Measurements from ENCODE around the gene TSC22D3.
A peak's percentile ranks its signal among the peaks of the same experiment; 100 is the strongest.

TSC22D3 gene

DNA sequence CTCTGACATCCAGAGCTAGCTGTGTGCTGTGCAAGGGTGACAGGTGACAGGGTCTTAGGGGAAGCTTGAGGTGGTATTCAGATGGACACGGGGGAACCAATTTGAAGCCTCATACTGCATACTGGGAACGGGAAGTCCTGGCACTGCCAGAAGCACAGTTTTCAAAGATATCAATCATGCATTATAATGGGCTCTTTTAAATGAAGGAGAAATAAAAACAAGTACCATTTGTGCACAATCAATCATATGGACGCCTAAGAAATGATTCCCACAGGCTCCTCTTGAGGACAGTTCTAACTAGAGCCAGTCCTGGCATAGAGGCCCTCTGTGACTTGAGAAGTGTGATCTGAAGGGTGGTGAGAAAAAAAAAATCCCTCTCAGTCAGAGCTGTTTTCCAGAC lies 50.9 kb downstream of the TSC22D3 start:
- Histone ChIP-seq H3K36me3 (no peaks in the 10 kb centered on the region), H3K9me3 (no peaks in the 10 kb centered on the region), H4K20me1 (no peaks in the 10 kb centered on the region; the same call in 1 of the 2 replicates), H3K4me2 (no peak overlapping the region), H3K4me3 (no peak overlapping the region), H3K4me1 (peaks cover 18% of the 10 kb centered on the region), H3K27ac (no peak overlapping the region), H3K9ac (no peak overlapping the region), H3K27me3 (peaks cover 95% of the 10 kb centered on the region)
- no peak for TF ChIP-seq Cebpa-rat (IDR thresholded peaks at IDR 0.05)

DNA sequence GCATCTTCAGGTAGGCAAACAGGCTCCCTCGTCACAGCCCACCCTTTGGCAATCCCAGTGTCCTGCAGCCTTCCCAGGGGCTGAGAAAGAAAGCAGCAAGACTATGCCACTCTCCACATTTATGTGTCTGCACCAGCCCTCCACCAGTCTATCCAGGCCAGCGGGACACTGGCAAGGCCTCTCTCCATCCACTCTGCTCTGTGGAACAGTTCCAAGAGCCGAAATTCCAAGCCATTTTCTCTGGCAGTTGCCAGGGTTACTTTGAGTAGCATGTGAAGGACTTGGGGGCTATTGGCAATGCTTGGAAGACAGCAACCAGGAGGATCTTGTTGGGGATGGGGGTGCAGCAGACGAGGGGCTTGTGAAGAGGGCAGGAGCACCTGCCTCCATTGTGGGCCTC lies 52.1 kb downstream of the TSC22D3 start:
- no peak for TF ChIP-seq Cebpa-rat (IDR thresholded peaks at IDR 0.05)
- H3K9me3 ChIP-seq: no peaks in the 10 kb centered on the region
- no peak overlapping the region for H3K4me2 ChIP-seq
- no peak overlapping the region for H3K9ac ChIP-seq
- H3K4me1 ChIP-seq: peaks cover 18% of the 10 kb centered on the region
- no peaks in the 10 kb centered on the region for H3K36me3 ChIP-seq
- H3K27me3 ChIP-seq: peaks cover 95% of the 10 kb centered on the region
- H3K27ac ChIP-seq: no peak overlapping the region
- peaks cover under 1% of the 10 kb centered on the region; the same call in 1 of the 2 replicates for H4K20me1 ChIP-seq
- no peak overlapping the region for H3K4me3 ChIP-seq

DNA sequence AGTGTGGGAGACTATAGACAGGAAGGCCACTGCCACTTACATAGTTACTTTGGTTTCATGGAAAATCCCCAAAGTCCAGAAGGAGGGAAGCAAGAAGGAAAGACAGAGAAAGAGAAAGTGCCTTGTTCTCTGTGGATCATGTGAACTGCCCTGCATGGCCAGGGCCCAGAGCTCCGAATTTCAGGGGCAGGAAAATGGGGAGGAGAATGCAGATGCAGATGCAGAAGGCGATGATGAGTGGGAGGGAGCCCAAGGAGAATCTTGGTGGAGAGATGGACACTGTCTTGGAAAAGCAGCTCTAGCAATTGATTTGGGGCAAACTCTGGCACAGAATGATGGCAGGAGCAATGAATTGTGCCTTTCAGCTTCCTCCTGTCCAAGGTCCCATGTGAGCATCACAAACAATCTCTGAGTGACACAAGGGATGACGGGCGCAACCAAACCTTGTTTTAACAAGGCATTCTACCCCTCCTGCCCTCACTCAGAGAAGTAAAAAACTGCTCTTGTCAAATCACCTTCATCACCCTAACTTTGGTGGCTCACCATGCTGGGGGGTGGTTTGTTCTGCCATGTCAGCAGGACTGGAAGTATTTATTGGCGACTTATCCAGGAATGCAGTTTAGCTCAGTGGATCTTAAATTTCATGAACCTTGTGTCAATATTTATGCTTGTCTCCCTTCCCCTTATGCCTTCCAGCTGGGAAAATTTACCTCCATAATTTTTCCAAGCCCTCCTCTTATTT lies 53.5 kb downstream of the TSC22D3 start:
- Histone ChIP-seq H3K9me3 (no peaks in the 10 kb centered on the region), H3K4me1 (peaks cover 31% of the 10 kb centered on the region), H3K9ac (no peak overlapping the region), H3K4me2 (peak overlapping the region; percentile 59), H3K27me3 (peaks cover 95% of the 10 kb centered on the region), H3K36me3 (no peaks in the 10 kb centered on the region), H3K27ac (no peak overlapping the region), H4K20me1 (peaks cover 5% of the 10 kb centered on the region; the same call in 1 of the 2 replicates), H3K4me3 (no peak overlapping the region)
- no peak for TF ChIP-seq Cebpa-rat (IDR thresholded peaks at IDR 0.05)

DNA sequence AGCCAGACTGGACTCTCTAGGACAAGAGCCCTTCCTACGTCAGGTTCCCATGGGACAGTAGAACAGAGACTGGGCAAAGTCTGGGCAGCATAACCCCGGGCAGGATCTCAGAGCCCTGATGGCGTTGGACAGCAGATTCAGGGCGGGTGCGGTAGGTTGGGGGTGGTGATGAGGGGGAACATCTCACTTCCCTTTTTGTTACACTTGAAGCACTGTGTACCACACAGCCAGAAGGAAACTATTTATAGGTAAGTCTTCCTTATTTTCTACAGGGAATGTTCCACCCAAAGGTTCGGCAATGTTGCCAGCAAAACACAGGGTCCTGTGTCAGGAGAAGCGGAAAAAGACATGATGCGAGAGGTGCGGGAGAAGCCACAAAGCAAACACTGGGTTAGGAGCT lies 54.3 kb downstream of the TSC22D3 start:
- H3K4me1 ChIP-seq: peaks cover 33% of the 10 kb centered on the region
- TF ChIP-seq Cebpa-rat (IDR thresholded peaks at IDR 0.05): no peak
- H3K9ac ChIP-seq: no peak overlapping the region
- H3K4me2 ChIP-seq: peak overlapping the region; percentile 59
- no peaks in the 10 kb centered on the region for H3K36me3 ChIP-seq
- peaks cover 89% of the 10 kb centered on the region for H3K27me3 ChIP-seq
- H3K9me3 ChIP-seq: no peaks in the 10 kb centered on the region
- no peak overlapping the region for H3K4me3 ChIP-seq
- peaks cover 5% of the 10 kb centered on the region; the same call in 1 of the 2 replicates for H4K20me1 ChIP-seq
- 0 out of 2 replicates have a peak overlapping the region, but pooled peaks have one; percentile 22 for H3K27ac ChIP-seq

DNA sequence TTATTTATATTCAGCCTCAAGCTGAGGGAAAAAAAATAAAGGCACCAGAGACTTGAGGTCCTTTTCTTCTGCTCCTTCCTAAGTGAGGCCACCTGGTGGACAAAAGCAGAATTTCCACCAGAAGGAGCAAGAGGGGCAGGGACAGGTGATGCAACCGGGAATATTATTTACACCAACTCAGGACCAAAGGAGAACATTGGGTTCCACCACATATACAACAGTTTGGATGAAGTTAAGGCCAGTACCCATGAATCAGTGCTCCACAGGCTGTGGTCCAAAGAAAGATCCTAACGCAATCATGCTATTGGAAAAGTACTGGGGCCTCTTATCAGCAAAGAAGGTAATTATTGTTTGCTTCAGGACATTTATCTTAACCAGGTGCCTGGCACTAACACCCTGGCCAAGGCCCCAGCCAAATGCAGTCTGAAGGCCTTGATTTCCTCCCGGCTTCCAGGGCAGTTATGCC lies 57.4 kb downstream of the TSC22D3 start:
- H3K36me3 ChIP-seq: peaks cover 9% of the 10 kb centered on the region; the same call in 1 of the 2 replicates
- no peak overlapping the region for H3K9ac ChIP-seq
- no peaks in the 10 kb centered on the region for H3K9me3 ChIP-seq
- no peak; the same call in 1 of the 2 replicates for TF ChIP-seq Cebpa-rat (IDR thresholded peaks at IDR 0.05)
- no peak overlapping the region for H3K27ac ChIP-seq
- peaks cover 48% of the 10 kb centered on the region for H3K4me1 ChIP-seq
- no peak overlapping the region for H3K4me2 ChIP-seq
- H3K4me3 ChIP-seq: no peak overlapping the region
- H4K20me1 ChIP-seq: peaks cover 34% of the 10 kb centered on the region
- peaks cover 87% of the 10 kb centered on the region for H3K27me3 ChIP-seq

DNA sequence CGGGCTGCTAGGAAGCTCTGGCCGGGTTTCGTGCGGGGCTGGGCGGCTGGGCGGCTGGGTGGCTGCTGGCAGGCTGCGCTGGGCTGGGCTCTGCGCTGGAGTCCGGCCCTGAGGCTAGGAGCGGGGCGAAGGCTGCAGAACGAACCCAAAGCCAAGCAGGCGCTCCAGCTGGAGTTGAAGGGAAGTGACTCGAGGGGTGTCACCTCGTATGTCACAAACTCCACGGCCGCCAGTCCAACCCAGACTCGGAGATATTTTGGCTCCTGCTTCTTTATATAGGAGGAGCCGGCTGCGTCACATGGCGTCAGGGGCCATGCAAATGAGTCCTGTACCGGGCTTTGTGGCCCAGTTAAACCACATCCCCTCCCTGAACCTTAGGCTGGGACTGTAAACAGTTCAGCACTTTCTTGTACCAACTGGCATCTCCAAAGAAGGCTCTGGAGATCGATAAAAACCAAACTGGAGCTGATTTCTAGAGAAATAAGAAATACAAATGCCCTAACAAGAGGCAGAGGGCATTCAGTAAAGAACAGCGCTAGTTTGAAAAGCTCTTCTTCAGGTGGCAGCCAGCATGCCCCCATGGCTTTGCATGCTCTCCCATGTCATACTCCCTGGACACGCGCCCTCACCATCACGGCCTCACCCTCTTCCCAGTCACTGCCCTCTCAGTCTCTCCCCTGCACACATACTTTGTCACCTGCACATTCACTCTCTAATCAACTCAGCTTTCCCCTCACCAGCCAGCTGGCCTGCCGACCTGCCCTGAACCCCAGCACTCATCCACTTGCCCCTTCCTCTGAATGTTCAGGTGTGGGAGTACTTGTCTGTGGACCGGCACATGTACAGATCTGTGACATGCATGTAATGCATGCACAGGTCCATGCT lies 58.5 kb downstream of the TSC22D3 start:
- H3K4me2 ChIP-seq: peak overlapping the region; percentile 83
- peaks cover 87% of the 10 kb centered on the region for H3K27me3 ChIP-seq
- H3K9me3 ChIP-seq: no peaks in the 10 kb centered on the region
- peak overlapping the region; percentile 85 for H3K27ac ChIP-seq
- no peak for TF ChIP-seq Cebpa-rat (IDR thresholded peaks at IDR 0.05)
- H3K9ac ChIP-seq: peak overlapping the region; percentile 77
- peaks cover 9% of the 10 kb centered on the region; the same call in 1 of the 2 replicates for H3K36me3 ChIP-seq
- H4K20me1 ChIP-seq: peaks cover 43% of the 10 kb centered on the region
- H3K4me3 ChIP-seq: peak overlapping the region; percentile 71
- peaks cover 45% of the 10 kb centered on the region for H3K4me1 ChIP-seq

DNA sequence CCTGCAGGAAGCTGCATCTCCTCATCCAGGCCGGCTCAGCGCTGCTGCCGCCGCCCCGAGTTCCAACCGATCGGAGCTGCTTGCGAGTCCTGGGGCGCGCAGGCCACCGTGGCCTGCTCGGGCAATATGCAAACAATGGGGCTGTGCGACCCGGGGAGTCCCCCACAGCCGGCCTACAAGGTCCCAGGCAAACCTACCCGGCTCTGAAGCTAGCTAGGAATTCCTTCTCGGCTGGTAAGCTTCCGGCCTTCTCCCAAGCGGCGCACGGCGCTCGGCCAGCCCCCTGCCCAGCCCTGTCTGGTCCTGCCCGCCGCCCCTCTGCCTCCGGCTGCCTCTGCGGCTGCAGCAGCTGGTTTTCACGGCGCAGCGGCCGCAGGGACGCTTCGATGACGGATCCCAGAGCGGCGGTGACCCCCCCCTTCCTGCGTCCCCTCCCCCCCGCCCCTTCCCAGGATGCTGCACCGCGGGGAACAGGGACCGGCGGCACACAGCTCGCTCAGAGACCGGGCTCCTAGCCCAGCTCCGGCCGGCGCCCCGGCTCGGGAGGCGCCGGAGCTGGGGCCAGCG lies 59.4 kb downstream of the TSC22D3 start:
- Histone ChIP-seq H3K4me2 (peak overlapping the region; percentile 83), H3K27ac (peak overlapping the region; percentile 85), H3K9ac (peak overlapping the region; percentile 77), H3K4me1 (peaks cover 44% of the 10 kb centered on the region), H3K36me3 (peaks cover 9% of the 10 kb centered on the region; the same call in 1 of the 2 replicates), H3K27me3 (peaks cover 87% of the 10 kb centered on the region), H3K9me3 (no peaks in the 10 kb centered on the region), H4K20me1 (peaks cover 43% of the 10 kb centered on the region), H3K4me3 (peak overlapping the region; percentile 71)
- no peak for TF ChIP-seq Cebpa-rat (IDR thresholded peaks at IDR 0.05)

DNA sequence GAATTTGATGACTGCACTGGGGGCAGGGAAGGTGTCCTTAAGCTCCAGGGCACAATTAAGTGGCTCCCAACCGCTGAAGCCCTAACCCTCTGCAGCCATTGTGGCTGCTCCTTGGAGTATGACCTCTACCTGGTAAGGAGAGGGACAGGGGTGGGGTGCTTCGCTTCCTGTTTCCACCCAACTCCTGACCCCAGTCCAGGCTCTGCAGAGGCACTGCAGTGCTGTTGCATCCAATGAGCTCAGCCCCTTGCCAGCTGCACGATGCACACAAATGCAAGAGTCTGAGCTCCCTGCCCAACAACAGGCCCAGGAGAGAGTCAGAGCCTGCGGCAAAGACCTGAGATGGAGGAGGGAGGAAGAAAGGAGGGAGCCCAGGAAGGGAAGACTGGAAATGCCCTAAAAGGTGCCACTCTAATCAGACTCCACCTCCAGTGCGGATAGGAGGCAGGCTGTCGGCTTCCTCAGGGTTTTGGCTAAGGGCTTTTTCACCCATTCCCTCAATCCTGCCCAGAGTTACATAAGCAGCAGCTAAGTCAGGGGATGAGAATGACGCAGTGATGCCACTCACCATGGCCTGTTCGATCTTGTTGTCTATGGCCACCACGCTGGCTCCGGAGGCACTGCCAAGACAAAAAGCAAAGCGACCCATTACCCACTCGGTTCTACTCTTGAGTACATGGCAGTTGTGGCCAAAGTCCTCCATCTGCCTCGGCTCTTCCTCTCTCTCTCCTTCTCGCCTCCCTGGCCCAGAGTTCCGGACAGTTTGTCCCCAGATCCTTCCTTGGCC lies 60.1 kb downstream of the TSC22D3 start:
- peaks cover 87% of the 10 kb centered on the region for H3K27me3 ChIP-seq
- H3K4me3 ChIP-seq: peak overlapping the region; percentile 71
- peak overlapping the region; percentile 77 for H3K9ac ChIP-seq
- H3K27ac ChIP-seq: peak overlapping the region; percentile 85
- H4K20me1 ChIP-seq: peaks cover 43% of the 10 kb centered on the region
- H3K4me2 ChIP-seq: peak overlapping the region; percentile 83
- H3K9me3 ChIP-seq: no peaks in the 10 kb centered on the region
- H3K4me1 ChIP-seq: peaks cover 45% of the 10 kb centered on the region
- peaks cover 9% of the 10 kb centered on the region; the same call in 1 of the 2 replicates for H3K36me3 ChIP-seq
- no peak for TF ChIP-seq Cebpa-rat (IDR thresholded peaks at IDR 0.05)
